GM12865 (cell line): ENCODE measurements around the gene ITGA11.

Experiments
- DNase-seq: peaks from one replicate; pipeline ENCODE4 v3.0.0; 2010; ENCODE audit warnings: low read depth
- H3K4me3 ChIP-seq: 2 replicates; pipeline ENCODE4 v1.5.1; 2011; ENCODE audit warnings: mild to moderate bottlenecking, low read depth, low read length, control low read depth
- CTCF ChIP-seq: IDR thresholded peaks from 2 replicates; pipeline ENCODE4 v1.5.1; 2011; ENCODE audit warnings: low read length, control low read depth, low read depth, inconsistent platforms; ENCODE audit not compliant: insufficient read depth; ENCODE audit errors: missing control alignments

ITGA11 gene

GRCh38 chr15:68316061-68316804, 115.7 kb downstream of the ITGA11 start:
- TF ChIP-seq CTCF: peak; percentile 42
- no peak overlapping the region for H3K4me3 ChIP-seq
- DNase-seq: peak; percentile 14

- TF ChIP-seq CTCF: no peak
- DNase-seq: no peak
- no peak overlapping the region for H3K4me3 ChIP-seq
These were observed 116.4 kb downstream of the ITGA11 start for GRCh38 chr15:68315495-68316031.

GRCh38 chr15:68315035-68315434, 116.9 kb downstream of the ITGA11 start:
- no peak for TF ChIP-seq CTCF
- no peak for DNase-seq

GRCh38 chr15:68314563-68314962, 117.4 kb downstream of the ITGA11 start:
- H3K4me3 ChIP-seq: no peak overlapping the region
- no peak for DNase-seq
- TF ChIP-seq CTCF: no peak

More at GRCh38 chr15:68315035-68315434, 116.9 kb downstream of the ITGA11 start:
- no peak overlapping the region for H3K4me3 ChIP-seq

GRCh38 chr15:68313501-68314410, 118.2 kb downstream of the ITGA11 start:
- no peak for TF ChIP-seq CTCF
- H3K4me3 ChIP-seq: no peak overlapping the region
- no peak for DNase-seq

GRCh38 chr15:68312701-68313204, 119.2 kb downstream of the ITGA11 start:
- DNase-seq: no peak
- H3K4me3 ChIP-seq: no peak overlapping the region
- TF ChIP-seq CTCF: no peak
